AG09309 (cell line): Measurements from ENCODE around the gene SPAAR.

Source experiments
- DNase-seq: peaks from one replicate; pipeline ENCODE4 v3.0.0-alpha.2; 2010; ENCODE audit warnings: low read depth
- H3K4me3 ChIP-seq: 2 replicates; pipeline ENCODE4 v1.5.1; 2011; ENCODE audit warnings: mild to moderate bottlenecking, low read depth, low read length, moderate library complexity; ENCODE audit not compliant: control insufficient read depth
- CTCF ChIP-seq: IDR thresholded peaks from 2 replicates; pipeline ENCODE4 v1.5.1; 2011; ENCODE audit warnings: mild to moderate bottlenecking, low read depth, low read length, inconsistent platforms; ENCODE audit not compliant: insufficient read depth, control insufficient read depth; ENCODE audit errors: missing control alignments

The SPAAR gene

DNA sequence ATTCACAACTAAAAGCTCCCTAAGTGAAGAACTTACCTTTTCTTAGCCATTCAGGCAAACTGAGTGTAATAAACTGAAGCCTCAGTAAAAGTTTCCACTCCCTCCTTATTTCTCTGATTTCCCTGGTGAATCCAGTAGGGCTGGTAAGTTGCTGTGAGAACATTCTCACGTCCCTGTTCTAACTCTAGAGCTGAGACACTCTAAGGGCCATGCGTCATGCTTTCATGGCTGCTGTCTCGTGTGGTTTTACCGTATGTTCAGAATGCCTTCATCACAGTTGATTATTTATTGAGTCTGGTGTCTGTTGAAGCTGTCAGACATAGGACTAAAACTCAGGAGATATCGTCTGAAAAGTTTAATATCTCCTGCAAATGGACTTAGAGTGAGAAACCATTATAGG, 47.4 kb downstream of the SPAAR start:
- no peak overlapping the region for H3K4me3 ChIP-seq
- DNase-seq: no peak
- TF ChIP-seq CTCF: no peak

DNA sequence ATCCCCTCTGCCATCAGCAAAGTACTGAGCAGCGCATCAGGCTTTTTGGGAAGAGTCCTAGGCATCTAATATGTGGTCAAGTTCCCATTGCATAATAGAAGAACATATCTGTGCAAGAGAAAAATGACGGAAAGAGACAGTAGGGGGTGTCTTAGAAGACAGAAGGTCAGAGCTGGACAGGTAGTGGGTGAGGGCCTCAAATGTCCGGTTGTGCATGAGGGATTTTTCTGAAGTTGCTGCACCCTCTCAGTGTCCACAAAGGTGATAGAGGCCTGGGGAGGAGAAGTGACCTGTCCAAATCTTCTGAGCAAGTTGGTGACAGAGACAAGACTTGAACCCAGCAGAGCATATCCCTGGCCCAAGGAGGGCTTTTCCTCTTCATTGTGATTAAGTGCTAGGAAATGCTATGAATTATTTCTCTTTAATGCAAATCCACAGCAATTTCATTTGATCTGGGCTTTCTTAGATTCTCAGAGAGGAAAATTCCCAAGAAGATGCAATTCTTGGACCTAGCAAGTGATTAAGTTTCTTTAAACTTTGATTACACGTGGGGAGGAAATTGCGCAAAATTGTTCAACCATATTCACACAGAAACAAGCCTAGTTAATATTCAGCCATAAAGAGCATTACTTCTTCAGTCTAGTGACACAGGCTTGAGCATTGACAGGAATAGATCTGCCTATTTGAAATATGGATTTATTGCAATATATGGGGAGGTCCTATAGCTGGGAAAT, 49.0 kb downstream of the SPAAR start, which contains the start of gene OR2S2:
TSS of gene OR2S2 (minus strand) at position 51 of the 734 bp plus-strand sequence. CDS start 56 bp downstream, outside the sequence.
- H3K4me3 ChIP-seq: no peak within 1 kb of the TSS
- no peak for TF ChIP-seq CTCF
- no peak for DNase-seq

GRCh38 chr9:35960039-35960655, 50.9 kb downstream of the SPAAR start:
- H3K4me3 ChIP-seq: no peak overlapping the region
- TF ChIP-seq CTCF: no peak
- DNase-seq: no peak
